Measurements from ENCODE around the gene GPR17. TPM values are rescaled to one million over a fixed set of nuclear protein-coding genes. Genes with fewer than 3 reads are reported as not detected.
A peak's percentile ranks its signal among the peaks of the same experiment; 100 is the strongest.

GPR17 gene
- total RNA-seq, 1 donor = not detected

DNA sequence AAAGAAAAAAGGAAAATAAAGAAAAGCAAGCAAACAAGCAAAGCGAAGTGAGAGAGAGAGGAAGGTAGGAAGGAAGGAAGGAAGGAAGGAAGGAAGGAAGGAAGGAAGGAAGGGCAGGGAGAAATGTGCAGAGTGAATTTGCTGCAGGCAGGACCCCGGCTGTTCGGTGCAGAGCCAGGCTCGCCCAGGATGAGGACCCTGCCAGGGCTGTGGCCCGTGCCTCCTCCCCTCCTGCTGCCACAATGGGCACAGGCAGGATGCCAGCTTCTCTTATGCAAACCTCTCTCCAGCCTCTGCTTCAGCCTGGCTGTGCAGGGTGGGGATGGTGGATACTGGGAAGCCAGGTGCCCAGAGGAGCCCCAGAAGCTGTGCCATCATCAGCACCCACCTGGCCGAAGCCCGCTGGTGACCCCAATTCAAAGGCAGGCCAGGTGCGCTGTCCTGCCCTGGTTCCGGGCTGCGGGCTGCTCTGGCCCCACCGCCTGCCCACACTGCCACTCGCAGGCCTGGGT is 3.2 kb downstream of the GPR17 start:
- no peak for DNase-seq (ENCODE audit: low read depth)
- H3K4me3 ChIP-seq (ENCODE audit: low read depth, low read length) = no peak overlapping the region
- TF ChIP-seq, protein P1, sequence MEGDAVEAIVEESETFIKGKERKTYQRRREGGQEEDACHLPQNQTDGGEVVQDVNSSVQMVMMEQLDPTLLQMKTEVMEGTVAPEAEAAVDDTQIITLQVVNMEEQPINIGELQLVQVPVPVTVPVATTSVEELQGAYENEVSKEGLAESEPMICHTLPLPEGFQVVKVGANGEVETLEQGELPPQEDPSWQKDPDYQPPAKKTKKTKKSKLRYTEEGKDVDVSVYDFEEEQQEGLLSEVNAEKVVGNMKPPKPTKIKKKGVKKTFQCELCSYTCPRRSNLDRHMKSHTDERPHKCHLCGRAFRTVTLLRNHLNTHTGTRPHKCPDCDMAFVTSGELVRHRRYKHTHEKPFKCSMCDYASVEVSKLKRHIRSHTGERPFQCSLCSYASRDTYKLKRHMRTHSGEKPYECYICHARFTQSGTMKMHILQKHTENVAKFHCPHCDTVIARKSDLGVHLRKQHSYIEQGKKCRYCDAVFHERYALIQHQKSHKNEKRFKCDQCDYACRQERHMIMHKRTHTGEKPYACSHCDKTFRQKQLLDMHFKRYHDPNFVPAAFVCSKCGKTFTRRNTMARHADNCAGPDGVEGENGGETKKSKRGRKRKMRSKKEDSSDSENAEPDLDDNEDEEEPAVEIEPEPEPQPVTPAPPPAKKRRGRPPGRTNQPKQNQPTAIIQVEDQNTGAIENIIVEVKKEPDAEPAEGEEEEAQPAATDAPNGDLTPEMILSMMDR (IDR thresholded peaks at IDR 0.05; ENCODE audit: insufficient read depth, low read depth, low read length) = no peak

- TF ChIP-seq, protein P1 (IDR thresholded peaks at IDR 0.05; ENCODE audit: insufficient read depth, low read depth, low read length) = peak; percentile 88
- no peak overlapping the region for H3K4me3 ChIP-seq (ENCODE audit: low read depth, low read length)
- DNase-seq (ENCODE audit: low read depth) = peak; percentile 84
Measured at GRCh38 chr2:127649684-127650040, 3.7 kb downstream of the GPR17 start.

DNA sequence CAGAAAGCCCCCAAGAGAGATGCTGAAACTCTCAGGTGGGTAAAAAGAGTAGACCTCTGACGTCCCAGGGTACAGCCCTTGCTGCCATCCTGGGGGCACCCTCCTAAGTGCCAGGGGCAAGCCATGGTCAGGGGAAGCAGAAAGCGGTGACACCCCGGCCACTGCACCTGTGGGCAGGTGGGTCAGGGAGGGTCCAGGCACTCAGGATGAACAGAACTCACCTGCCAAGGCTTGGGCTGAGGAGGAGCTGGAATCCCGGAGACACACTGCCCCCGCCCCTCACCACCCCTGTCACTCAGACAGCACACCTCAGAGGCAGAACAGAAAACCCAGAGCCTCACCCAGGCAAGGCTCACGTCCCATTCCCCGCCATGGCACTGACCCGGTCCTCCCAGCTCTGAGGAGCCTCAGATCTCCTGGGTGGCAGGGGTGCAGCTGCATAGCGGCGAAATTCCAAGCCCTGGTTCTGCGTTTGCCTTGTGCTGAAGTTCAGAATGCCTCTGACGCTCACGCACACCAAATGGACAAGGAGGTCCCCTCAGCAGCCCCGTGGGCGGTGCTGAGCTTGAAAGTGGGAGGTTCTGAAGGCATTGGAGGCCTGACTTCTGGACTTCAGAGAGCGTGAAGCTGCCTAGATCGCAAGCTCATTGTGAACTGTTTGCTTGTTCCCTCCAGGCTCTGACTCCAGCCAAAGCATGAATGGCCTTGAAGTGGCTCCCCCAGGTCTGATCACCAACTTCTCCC is 4.3 kb downstream of the GPR17 start:
- H3K4me3 ChIP-seq (ENCODE audit: low read depth, low read length) = no peak overlapping the region
- TF ChIP-seq, protein P1 (IDR thresholded peaks at IDR 0.05; ENCODE audit: insufficient read depth, low read depth, low read length) = no peak

GRCh38 chr2:127650785-127651380 is 4.9 kb downstream of the GPR17 start:
- no peak for DNase-seq (ENCODE audit: low read depth)
- TF ChIP-seq, protein P1 (IDR thresholded peaks at IDR 0.05; ENCODE audit: insufficient read depth, low read depth, low read length) = no peak
- H3K4me3 ChIP-seq (ENCODE audit: low read depth, low read length) = no peak overlapping the region

More for the DNA sequence above, 4.3 kb downstream of the GPR17 start:
- DNase-seq (ENCODE audit: low read depth) = no peak

DNA sequence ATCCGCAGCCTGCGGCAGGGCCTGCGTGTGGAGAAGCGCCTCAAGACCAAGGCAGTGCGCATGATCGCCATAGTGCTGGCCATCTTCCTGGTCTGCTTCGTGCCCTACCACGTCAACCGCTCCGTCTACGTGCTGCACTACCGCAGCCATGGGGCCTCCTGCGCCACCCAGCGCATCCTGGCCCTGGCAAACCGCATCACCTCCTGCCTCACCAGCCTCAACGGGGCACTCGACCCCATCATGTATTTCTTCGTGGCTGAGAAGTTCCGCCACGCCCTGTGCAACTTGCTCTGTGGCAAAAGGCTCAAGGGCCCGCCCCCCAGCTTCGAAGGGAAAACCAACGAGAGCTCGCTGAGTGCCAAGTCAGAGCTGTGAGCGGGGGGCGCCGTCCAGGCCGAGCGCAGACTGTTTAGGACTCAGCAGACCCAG is 5.4 kb downstream of the GPR17 start:
- TF ChIP-seq, protein P1 (IDR thresholded peaks at IDR 0.05; ENCODE audit: insufficient read depth, low read depth, low read length) = no peak
- no peak overlapping the region for H3K4me3 ChIP-seq (ENCODE audit: low read depth, low read length)
- DNase-seq (ENCODE audit: low read depth) = no peak

- DNase-seq (ENCODE audit: low read depth) = peak; percentile 75
- H3K4me3 ChIP-seq (ENCODE audit: low read depth, low read length) = no peak overlapping the region
- TF ChIP-seq, protein P1 (IDR thresholded peaks at IDR 0.05; ENCODE audit: insufficient read depth, low read depth, low read length) = no peak
Measured at GRCh38 chr2:127651971-127652550, 6.1 kb downstream of the GPR17 start.
